Endothelial cell of umbilical vein (primary cell): ENCODE results near the gene ZBTB25. TPM values are rescaled to one million over a fixed set of nuclear protein-coding genes. Genes with fewer than 3 reads are reported as not detected.

ENCODE experiments used
- BruUV-seq: library from RNA; stranded (reverse); fragments of 400-500 nt; replicated peaks from 2 replicates; lab custom pipeline; 2021; lab: Mats Ljungman, UMichigan
- CTCF ChIA-PET: fragments of 300-600, 350-600 bp; sonication (Branson Sonifier 250); formaldehyde crosslinking; loops from one replicate; lab custom pipeline; 2021; ENCODE audit warnings: antibody characterized with exemption, inconsistent platforms; lab: Charles Lee
- POLR2A ChIA-PET: fragments of 300-600, 350-600 bp; sonication (Branson Sonifier 250); formaldehyde crosslinking; loops from one replicate; lab custom pipeline; 2021; ENCODE audit warnings: antibody characterized with exemption, inconsistent platforms; lab: Charles Lee
- DNase-seq: peaks from one replicate; pipeline ENCODE4 v3.0.0-alpha.2; 2011; ENCODE audit warnings: low read depth, low spot score
- FAIRE-seq: peaks from 2 replicates; lab custom pipeline; 2011; peaks lifted over from hg19 to GRCh38; lab: Jason Lieb, UNC
- H2AFZ ChIP-seq: 2 replicates; pipeline ENCODE4 v1.6.0; 2012; ENCODE audit warnings: low read depth, low read length, control low read depth, inconsistent platforms
- H3K27ac ChIP-seq: 2 replicates; pipeline ENCODE4 v1.5.1; 2011; ENCODE audit warnings: low read depth, mild to moderate bottlenecking, control low read depth, low read length, moderate library complexity; ENCODE audit not compliant: insufficient read depth
- H3K27me3 ChIP-seq, 2 experiments: 2 replicates each; pipeline versions ENCODE4 v1.6.0 to v1.6.1; 2011; ENCODE audit warnings: low read length in 2 of 2, mixed read lengths in 1 of 2; ENCODE audit not compliant: control insufficient read depth in 2 of 2, insufficient read depth in 2 of 2
- H3K36me3 ChIP-seq, 2 experiments: 2 replicates in 1 of 2; 3 replicates in 1 of 2; pipeline ENCODE4 v1.5.1; 2011; ENCODE audit warnings: low read length in 2 of 2, mild to moderate bottlenecking in 1 of 2, moderate library complexity in 1 of 2; ENCODE audit not compliant: control insufficient read depth in 2 of 2, insufficient read depth in 2 of 2; ENCODE audit errors: extremely low read depth in 1 of 2
- H3K4me1 ChIP-seq: 3 replicates; pipeline ENCODE4 v1.5.1; 2011; ENCODE audit warnings: mild to moderate bottlenecking, low read length; ENCODE audit not compliant: control insufficient read depth, insufficient read depth; ENCODE audit errors: extremely low read depth
- H3K4me2 ChIP-seq: 2 replicates; pipeline ENCODE4 v1.6.1; 2011; ENCODE audit warnings: low read length, control low read depth, mixed read lengths; ENCODE audit not compliant: insufficient read depth
- H3K4me3 ChIP-seq, 3 experiments: fragments of 200-600 bp in 1 of 3; sonication (generic), shearing (Covaris generic) in 1 of 3; replicated peaks in 1 of 3; 2 replicates each; pipeline ENCODE4 v1.5.1; 2011 to 2016; ENCODE audit warnings: control low read depth in 3 of 3, low read length in 3 of 3, mild to moderate bottlenecking in 2 of 3, inconsistent platforms in 1 of 3, low read depth in 1 of 3, moderate library complexity in 1 of 3; ENCODE audit not compliant: insufficient read depth in 1 of 3
- H3K79me2 ChIP-seq: 2 replicates; pipeline ENCODE4 v1.6.0; 2012; ENCODE audit warnings: low read length, inconsistent platforms; ENCODE audit not compliant: control insufficient read depth, insufficient read depth
- H3K9ac ChIP-seq: replicated peaks from 2 replicates; pipeline ENCODE3; 2011; ENCODE audit warnings: low read length, control low read depth; ENCODE audit not compliant: insufficient read depth; ENCODE audit errors: extremely low read depth
- H3K9me1 ChIP-seq: replicated peaks from 3 replicates; pipeline ENCODE4 v1.6.0; 2011; ENCODE audit warnings: mild to moderate bottlenecking, low read length; ENCODE audit not compliant: control insufficient read depth, insufficient read depth; ENCODE audit errors: extremely low read depth
- H3K9me3 ChIP-seq: replicated peaks from 2 replicates; pipeline ENCODE4 v1.5.1; 2012; ENCODE audit warnings: low read length, inconsistent platforms; ENCODE audit not compliant: control insufficient read depth, insufficient read depth
- H4K20me1 ChIP-seq: replicated peaks from 2 replicates; pipeline ENCODE3; 2011; ENCODE audit warnings: mild to moderate bottlenecking, low read length; ENCODE audit not compliant: control insufficient read depth, insufficient read depth; ENCODE audit errors: extremely low read depth
- EZH2 ChIP-seq: IDR thresholded peaks from 2 replicates; pipeline ENCODE4 v1.6.1; 2012; ENCODE audit warnings: borderline replicate concordance, low read depth, mild to moderate bottlenecking, moderate library complexity, low read length, inconsistent platforms; ENCODE audit not compliant: severe bottlenecking
- FOS ChIP-seq: IDR thresholded peaks from 2 replicates; pipeline ENCODE4 v1.6.1; 2011; ENCODE audit warnings: mild to moderate bottlenecking, low read length, moderate library complexity, borderline replicate concordance; ENCODE audit not compliant: insufficient read depth
- GATA2 ChIP-seq: IDR thresholded peaks from 2 replicates; pipeline ENCODE4 v1.7.0; 2011; ENCODE audit warnings: low read depth, mild to moderate bottlenecking, moderate library complexity, mixed read lengths, low read length; ENCODE audit not compliant: insufficient read length, insufficient read depth
- JUN ChIP-seq: IDR thresholded peaks from 2 replicates; pipeline ENCODE4 v1.6.1; 2011; ENCODE audit warnings: borderline replicate concordance, low read depth; ENCODE audit not compliant: insufficient read length, insufficient read depth
- MYC ChIP-seq: IDR thresholded peaks from one replicate; pipeline ENCODE4 v1.6.1; 2011; ENCODE audit warnings: mild to moderate bottlenecking, low read depth, low read length
- POLR2A ChIP-seq: IDR thresholded peaks from 2 replicates; pipeline ENCODE4 v1.6.1; 2012; ENCODE audit warnings: low read depth, mild to moderate bottlenecking, control low read depth, low read length
- POLR2AphosphoS5 ChIP-seq: IDR thresholded peaks from 2 replicates; pipeline ENCODE4 v1.6.1; 2012; ENCODE audit warnings: low read depth, mild to moderate bottlenecking, control low read depth, low read length, moderate library complexity; ENCODE audit not compliant: insufficient read depth
- dilution Hi-C: fragments of 300-500 bp; cut with MboI; formaldehyde crosslinking; loops from one replicate; pipeline ENCODE4 v1.15.0; 2019; ENCODE audit warnings: low sequenced_read_pairs; ENCODE audit not compliant: extremely low pct_ligation_motif_present
- intact Hi-C: fragments of 100-400 bp; cut with micrococcal nuclease; formaldehyde crosslinking; loops from one replicate; pipeline ENCODE4 v1.10.0; 2022
- polyA plus RNA-seq, 4 experiments: library from polyadenylated mRNA; depleted of rRNA in 3 of 4; stranded (reverse) in 3 of 4; unstranded in 1 of 4; fragments of >200 nt; gene quantifications; 2 replicates each; pipeline versions ENCODE4 v1.2.1 to v1.2.3, GENCODE V29; 2011 to 2012; ENCODE audit warnings: missing spikeins in 1 of 4
- total RNA-seq: library from RNA; stranded (reverse); gene quantifications from 2 replicates; pipeline ENCODE4 v1.2.3, GENCODE V29; 2021
- TF ChIP-seq, protein P1 (sequence below): IDR thresholded peaks from 2 replicates; pipeline ENCODE4 v1.6.1; 2011; ENCODE audit not compliant: insufficient read depth, insufficient read length
- TF ChIP-seq, protein P2 (sequence below), 2 donors: IDR thresholded peaks; 1 replicate in 1 of 2; 2 replicates in 1 of 2; pipeline ENCODE4 v1.5.1; 2011; ENCODE audit warnings: low read length in 2 of 2, mild to moderate bottlenecking in 2 of 2, moderate library complexity in 2 of 2, control low read depth in 1 of 2, inconsistent platforms in 1 of 2, low read depth in 1 of 2; ENCODE audit not compliant: insufficient read depth in 1 of 2; ENCODE audit errors: extremely low read depth in 1 of 2

ZBTB25 gene
- total and polyA plus RNA-seq, 2 donors (not counting 3 experiments of a cell fraction or from before 2014, with no cell fraction given), result 3.2 to 7.7 TPM

DNA sequence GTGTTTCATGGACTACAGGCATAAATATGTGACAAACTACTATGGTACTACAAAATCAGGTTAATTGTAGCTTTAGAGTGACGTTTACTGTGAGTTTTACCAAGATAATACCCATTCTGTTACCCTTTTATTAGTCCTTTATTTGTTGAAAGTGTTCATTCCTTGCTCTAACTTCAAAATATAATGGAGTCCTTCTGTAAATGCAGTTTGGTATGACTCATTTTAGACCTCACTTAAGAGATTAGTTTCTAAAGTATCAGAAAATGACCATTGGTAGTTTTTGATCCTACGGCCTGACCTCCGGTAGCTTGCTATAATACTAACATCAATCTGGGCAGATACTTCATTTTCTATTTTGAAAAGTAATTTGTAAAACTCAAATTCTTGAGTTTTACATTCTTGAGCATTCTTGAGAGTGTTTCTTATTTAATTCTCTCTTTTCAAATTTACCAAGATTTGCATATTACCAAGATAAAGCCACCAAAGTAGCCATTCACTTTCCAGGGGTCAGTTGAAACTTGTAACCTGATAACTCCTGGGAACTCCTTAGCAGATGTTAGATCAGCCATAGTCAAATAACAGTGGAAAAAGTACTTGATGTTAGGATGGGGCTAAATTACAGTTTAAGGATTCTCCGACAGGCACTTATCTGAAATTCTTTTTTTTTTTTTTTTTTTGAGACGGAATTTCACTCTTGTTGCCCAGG lies 41.1 kb upstream of the ZBTB25 start:
- dilution Hi-C loops, result no loop called here
- H3K4me1 ChIP-seq, result peaks cover 26% of the 10 kb centered on the region
- H3K27me3 ChIP-seq, result peaks cover 29 to 32% of the 10 kb centered on the region in 2 experiments
- H3K9ac ChIP-seq, result no peak overlapping the region
- no peak overlapping the region for H3K4me2 ChIP-seq
- intact Hi-C loops, result loop anchor here (5.0 kb wide), 1 partner anchor 218 kb away; no protein-coding TSS in a partner anchor
- no peaks in the 10 kb centered on the region for H3K9me3 ChIP-seq
- H2AFZ ChIP-seq, result no peak overlapping the region
- DNase-seq, result no peak
- H3K27ac ChIP-seq, result no peak overlapping the region
- H4K20me1 ChIP-seq, result no peaks in the 10 kb centered on the region
- TF ChIP-seq, protein P1, sequence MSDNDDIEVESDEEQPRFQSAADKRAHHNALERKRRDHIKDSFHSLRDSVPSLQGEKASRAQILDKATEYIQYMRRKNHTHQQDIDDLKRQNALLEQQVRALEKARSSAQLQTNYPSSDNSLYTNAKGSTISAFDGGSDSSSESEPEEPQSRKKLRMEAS, result no peak
- TF ChIP-seq EZH2, result no peak
- TF ChIP-seq, protein P2, sequence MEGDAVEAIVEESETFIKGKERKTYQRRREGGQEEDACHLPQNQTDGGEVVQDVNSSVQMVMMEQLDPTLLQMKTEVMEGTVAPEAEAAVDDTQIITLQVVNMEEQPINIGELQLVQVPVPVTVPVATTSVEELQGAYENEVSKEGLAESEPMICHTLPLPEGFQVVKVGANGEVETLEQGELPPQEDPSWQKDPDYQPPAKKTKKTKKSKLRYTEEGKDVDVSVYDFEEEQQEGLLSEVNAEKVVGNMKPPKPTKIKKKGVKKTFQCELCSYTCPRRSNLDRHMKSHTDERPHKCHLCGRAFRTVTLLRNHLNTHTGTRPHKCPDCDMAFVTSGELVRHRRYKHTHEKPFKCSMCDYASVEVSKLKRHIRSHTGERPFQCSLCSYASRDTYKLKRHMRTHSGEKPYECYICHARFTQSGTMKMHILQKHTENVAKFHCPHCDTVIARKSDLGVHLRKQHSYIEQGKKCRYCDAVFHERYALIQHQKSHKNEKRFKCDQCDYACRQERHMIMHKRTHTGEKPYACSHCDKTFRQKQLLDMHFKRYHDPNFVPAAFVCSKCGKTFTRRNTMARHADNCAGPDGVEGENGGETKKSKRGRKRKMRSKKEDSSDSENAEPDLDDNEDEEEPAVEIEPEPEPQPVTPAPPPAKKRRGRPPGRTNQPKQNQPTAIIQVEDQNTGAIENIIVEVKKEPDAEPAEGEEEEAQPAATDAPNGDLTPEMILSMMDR (IDR thresholded peaks at IDR 0.05; ENCODE audit: extremely low read depth in 1 of 2, insufficient read depth in 1 of 2, low read depth in 1 of 2, low read length in 2 of 2), result no peak
- TF ChIP-seq JUN, result no peak
- no peak for TF ChIP-seq POLR2AphosphoS5
- no peak for TF ChIP-seq MYC
- no peak for TF ChIP-seq FOS
- TF ChIP-seq GATA2, result no peak
- no peak for TF ChIP-seq POLR2A
- no TSS peak for BruUV-seq
- no peak for FAIRE-seq
- ChIA-PET CTCF (interaction anchor here (0.6 to 5.7 kb wide), 4 partner anchors 10 to 456 kb away, joined by 3 to 64 read pairs (median 6); no protein-coding TSS in a partner anchor), POLR2A (no interaction called here)
- H3K4me3 ChIP-seq, result no peak overlapping the region
- no peaks in the 10 kb centered on the region for H3K36me3 ChIP-seq
- no peaks in the 10 kb centered on the region for H3K79me2 ChIP-seq
- H3K9me1 ChIP-seq, result no peaks in the 10 kb centered on the region
